GM18505 (cell line): ENCODE data around the gene CYB5R4.

Experiments
- ATAC-seq: cut with Tn5 transposase; IDR thresholded peaks from one replicate; pipeline ENCODE4 v1.9.1; 2021; ENCODE audit not compliant: unreplicated experiment
- POLR2A ChIP-seq: IDR thresholded peaks from 4 replicates; pipeline ENCODE4 v1.6.1; 2011; ENCODE audit warnings: borderline replicate concordance; ENCODE audit not compliant: insufficient read depth, insufficient read length; ENCODE audit errors: extremely low read depth

Gene CYB5R4

DNA sequence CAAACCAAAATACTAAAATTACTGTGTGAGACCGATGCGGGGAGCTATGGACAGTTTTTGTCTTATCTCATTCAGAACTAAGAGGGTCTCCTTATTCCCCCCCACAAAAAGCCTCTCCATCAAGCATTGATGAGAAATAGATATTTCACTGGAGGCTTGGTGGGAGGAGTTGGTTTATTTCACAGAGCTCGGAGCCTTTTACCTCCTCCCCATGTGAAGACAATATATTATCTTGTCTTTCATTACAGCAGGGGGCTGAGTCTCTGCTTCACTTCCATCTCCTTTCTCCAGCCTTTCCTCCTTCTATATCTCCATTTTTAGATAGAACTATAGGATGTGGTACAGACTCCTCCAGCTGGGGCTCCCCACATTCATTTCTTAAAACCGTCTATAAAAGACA, 144.2 kb downstream of the CYB5R4 start:
- TF ChIP-seq POLR2A, result no peak
- no peak for ATAC-seq

DNA sequence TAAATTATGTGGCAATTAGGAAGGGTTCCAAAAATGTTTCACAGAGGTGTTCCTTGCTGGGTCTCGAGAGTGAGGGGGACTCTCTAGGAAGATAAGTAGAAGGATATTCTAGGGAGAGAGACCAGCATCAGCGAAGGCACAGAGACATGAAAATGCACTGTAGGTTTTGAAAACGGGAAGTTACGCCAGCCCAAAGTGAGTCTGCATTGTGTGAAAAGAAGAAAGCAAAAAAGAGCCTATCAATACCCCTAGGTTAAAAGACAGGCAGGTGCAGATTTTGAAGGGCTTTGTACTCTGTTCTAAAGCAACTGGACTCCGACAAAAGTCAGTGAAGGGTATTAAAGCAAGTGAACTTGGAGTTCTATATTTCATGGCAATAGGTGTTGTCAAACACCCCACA, 148.4 kb downstream of the CYB5R4 start:
- no peak for TF ChIP-seq POLR2A
- no peak for ATAC-seq

DNA sequence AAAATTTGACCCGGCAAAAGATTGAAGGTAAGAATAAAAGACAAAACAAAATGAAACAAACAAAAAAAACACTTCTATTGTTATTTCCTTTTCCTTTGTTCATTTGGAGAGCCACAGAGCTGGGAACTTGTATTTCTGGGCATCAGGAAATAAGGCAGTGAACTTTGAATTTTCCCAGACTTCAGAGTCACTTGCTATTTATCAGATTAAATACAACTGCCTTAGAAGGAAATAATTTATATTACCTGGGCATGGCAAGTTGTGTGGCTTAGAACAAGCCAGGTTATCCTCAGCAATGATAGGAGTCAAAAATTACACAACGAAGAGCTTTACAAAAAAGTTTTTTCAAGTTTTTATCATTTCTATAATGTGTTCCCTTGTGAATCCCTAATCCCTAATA, 153.9 kb downstream of the CYB5R4 start:
- ATAC-seq, result no peak
- no peak for TF ChIP-seq POLR2A

DNA sequence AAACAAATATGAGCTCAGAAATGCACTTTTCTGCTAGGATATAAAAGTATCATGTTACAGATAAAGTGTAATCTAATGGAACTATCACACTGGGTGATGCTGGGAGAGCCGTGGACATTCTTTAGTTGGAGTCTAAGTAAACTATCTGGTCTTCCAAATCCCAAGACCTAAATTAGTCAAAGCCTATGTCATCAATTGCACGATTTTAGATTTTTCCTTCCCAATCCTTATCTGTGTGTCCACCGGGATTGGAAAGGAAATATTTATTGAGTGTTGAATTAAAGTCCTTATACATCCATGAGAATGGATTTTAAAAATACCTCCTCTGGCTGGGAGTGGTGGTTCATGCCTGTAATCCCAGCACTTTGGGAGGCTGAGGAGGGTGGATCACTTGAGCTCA, 154.4 kb downstream of the CYB5R4 start:
- no peak for TF ChIP-seq POLR2A

DNA sequence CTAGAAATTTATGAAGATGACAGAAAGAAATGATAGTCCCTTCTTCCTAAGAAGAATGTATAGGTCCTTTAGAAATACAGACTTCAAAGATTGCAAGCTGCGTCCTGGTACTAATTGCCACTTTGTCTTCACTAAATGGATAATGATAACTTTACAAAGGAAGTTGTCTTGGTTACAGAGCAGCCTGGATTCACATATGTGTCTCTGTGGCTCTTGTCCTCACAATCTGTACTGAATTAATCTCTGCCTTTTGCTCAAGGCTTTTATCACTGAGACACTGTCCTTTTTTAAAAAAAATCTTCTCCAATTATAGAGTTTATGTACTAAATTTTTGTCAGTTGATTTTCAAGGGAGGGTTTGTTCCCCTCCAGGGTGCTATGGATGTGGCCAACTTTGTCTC, 156.5 kb downstream of the CYB5R4 start:
- TF ChIP-seq POLR2A, result no peak
- ATAC-seq, result no peak

More for the DNA sequence above, 154.4 kb downstream of the CYB5R4 start:
- no peak for ATAC-seq
